B cell (primary cell): ENCODE data around the gene LIF. TPM values are rescaled to one million over a fixed set of nuclear protein-coding genes. Genes with fewer than 3 reads are reported as not detected.

Experiments
- ATAC-seq: fragments of 200-7000 bp; cut with Tn5 transposase; one replicate; pipeline ENCODE4 v1.10.0; 2021; ENCODE audit warnings: low read depth, mild to moderate bottlenecking, moderate number of reproducible peaks, moderate library complexity
- CTCF ChIA-PET: fragments of 350-600 bp; sonication (Branson Sonifier 250); formaldehyde crosslinking; loops from one replicate; lab custom pipeline; 2021; ENCODE audit warnings: antibody characterized with exemption, inconsistent platforms; lab: Charles Lee
- POLR2A ChIA-PET: fragments of 350-600 bp; sonication (Branson Sonifier 250); formaldehyde crosslinking; loops from one replicate; lab custom pipeline; 2021; ENCODE audit warnings: antibody characterized with exemption; lab: Charles Lee
- DNase-seq: peaks from one replicate; pipeline ENCODE4 v3.0.0; 2013
- H2AFZ ChIP-seq: 2 replicates; pipeline ENCODE4 v1.6.1; 2012; ENCODE audit warnings: mild to moderate bottlenecking, low read depth, low read length; ENCODE audit not compliant: insufficient read depth, poor library complexity, severe bottlenecking
- H3K27ac ChIP-seq, 2 donors: 1 replicate in 1 of 2; 2 replicates in 1 of 2; pipeline ENCODE4 v1.5.1; 2012 to 2013; ENCODE audit warnings: low read length in 2 of 2, mild to moderate bottlenecking in 2 of 2, moderate library complexity in 1 of 2
- H3K27me3 ChIP-seq, 4 experiments: fragments of 200-600 bp in 1 of 4; sonication (generic) in 1 of 4; replicated peaks in 1 of 4; 1 replicate in 2 of 4; 2 replicates in 2 of 4; pipeline versions ENCODE4 v1.6.1 to v1.7.0; 2013 to 2016; ENCODE audit warnings: low read length in 3 of 4, mild to moderate bottlenecking in 2 of 4, mixed read lengths in 1 of 4, moderate library complexity in 1 of 4; ENCODE audit not compliant: insufficient read depth in 4 of 4, control insufficient read depth in 3 of 4; ENCODE audit errors: control extremely low read depth in 1 of 4
- H3K36me3 ChIP-seq, 2 experiments: replicated peaks in 1 of 2; 1 replicate in 1 of 2; 2 replicates in 1 of 2; pipeline versions ENCODE4 v1.6.1 to v1.7.1; 2013; ENCODE audit warnings: low read length in 1 of 2; ENCODE audit not compliant: insufficient read depth in 2 of 2, control insufficient read depth in 1 of 2; ENCODE audit errors: control extremely low read depth in 1 of 2, extremely low read depth in 1 of 2
- H3K4me1 ChIP-seq, 2 donors: fragments of 200-600 bp in 1 of 2; sonication (generic) in 1 of 2; 1 replicate in 1 of 2; 2 replicates in 1 of 2; pipeline versions ENCODE4 v1.5.1 to v1.6.1; 2013 to 2017; ENCODE audit warnings: low read length in 2 of 2; ENCODE audit not compliant: control insufficient read depth in 2 of 2, insufficient read depth in 2 of 2
- H3K4me2 ChIP-seq: replicated peaks from 2 replicates; pipeline ENCODE3; 2012; ENCODE audit warnings: mild to moderate bottlenecking, low read depth, low read length; ENCODE audit not compliant: poor library complexity, severe bottlenecking
- H3K4me3 ChIP-seq, 5 experiments: fragments of 200-600 bp in 1 of 5; sonication (generic) in 1 of 5; 1 replicate in 3 of 5; 2 replicates in 2 of 5; pipeline versions ENCODE4 v1.5.1 to v1.7.0; 2011 to 2016; ENCODE audit warnings: low read length in 4 of 5, mild to moderate bottlenecking in 4 of 5, low read depth in 2 of 5, control low read depth in 1 of 5, moderate library complexity in 1 of 5; ENCODE audit not compliant: insufficient read depth in 1 of 5; ENCODE audit errors: control extremely low read depth in 1 of 5, extremely low read depth in 1 of 5
- H3K79me2 ChIP-seq: fragments of 200-600 bp; sonication (generic); one replicate; pipeline ENCODE4 v1.6.0; 2016; ENCODE audit warnings: low read length; ENCODE audit not compliant: control insufficient read depth, insufficient read depth
- H3K9ac ChIP-seq: fragments of 200-600 bp; sonication (generic); 2 replicates; pipeline ENCODE4 v1.6.1; 2017; ENCODE audit warnings: mild to moderate bottlenecking, low read length, moderate library complexity
- H3K9me3 ChIP-seq, 3 donors: one replicate each; pipeline versions ENCODE4 v1.6.1 to v1.7.1; 2013; ENCODE audit warnings: low read length in 2 of 3; ENCODE audit not compliant: control insufficient read depth in 2 of 3, insufficient read depth in 1 of 3; ENCODE audit errors: control extremely low read depth in 1 of 3
- H4K20me1 ChIP-seq: 2 replicates; pipeline ENCODE4 v1.6.0; 2012; ENCODE audit warnings: mild to moderate bottlenecking, low read length; ENCODE audit not compliant: insufficient read depth, control insufficient read depth, poor library complexity, severe bottlenecking
- H3K27ac Mint-ChIP-seq: one replicate; pipeline ENCODE4 v1.8.0; 2021; ENCODE audit warnings: mixed read lengths
- H3K27me3 Mint-ChIP-seq: one replicate; pipeline ENCODE4 v1.8.0; 2021; ENCODE audit warnings: mixed read lengths
- H3K4me1 Mint-ChIP-seq: one replicate; pipeline ENCODE4 v1.8.0; 2021; ENCODE audit warnings: mixed read lengths
- H3K4me3 Mint-ChIP-seq: one replicate; pipeline ENCODE4 v1.8.0; 2021; ENCODE audit warnings: mixed read lengths
- H3K9me3 Mint-ChIP-seq: one replicate; pipeline ENCODE4 v1.8.0; 2022; ENCODE audit warnings: mixed read lengths; ENCODE audit not compliant: insufficient read depth
- CTCF ChIP-seq: fragments of 200-600 bp; IDR thresholded peaks from one replicate; pipeline ENCODE4 v1.8.0; 2022; ENCODE audit warnings: antibody characterized with exemption, mild to moderate bottlenecking
- EZH2 ChIP-seq: IDR thresholded peaks from 2 replicates; pipeline ENCODE4 v1.6.1; 2012; ENCODE audit warnings: borderline replicate concordance, low read depth, mild to moderate bottlenecking, moderate library complexity, low read length; ENCODE audit not compliant: insufficient read depth, poor library complexity, severe bottlenecking
- WGBS: methylation state at CpG from one replicate; pipeline ENCODE4 v1.1.5; 2013; ENCODE audit warnings: missing lambda C conversion rate; ENCODE audit not compliant: insufficient coverage; 5-methylcytosine and 5-hydroxymethylcytosine counted together
- intact Hi-C: fragments of 100-400 bp; cut with micrococcal nuclease; formaldehyde crosslinking; loops from one replicate; pipeline ENCODE4 v1.10.0; 2022
- polyA plus RNA-seq: library from polyadenylated mRNA; depleted of rRNA; stranded (reverse); fragments of >200 nt; gene quantifications from 2 replicates; pipeline ENCODE4 v1.2.3, GENCODE V29; 2012
- total RNA-seq, 2 donors: library from RNA; stranded (reverse); fragments of 120-200 nt in 1 of 2; gene quantifications; 1 replicate in 1 of 2; 2 replicates in 1 of 2; pipeline versions ENCODE4 v1.2.3 to v1.2.4, GENCODE V29; 2013 to 2022

LIF gene
- total and polyA plus RNA-seq, 2 donors (not counting 1 experiment from before 2014, with no cell fraction given): 0.47 TPM; not detected in 1

GRCh38 chr22:30233582-30233981 is 13.0 kb downstream of the LIF start:
- TF ChIP-seq EZH2 (no peak), CTCF (no peak)
- Histone ChIP-seq H3K4me1 (no peaks in the 10 kb centered on the region), H3K4me2 (no peak overlapping the region), H4K20me1 (no peaks in the 10 kb centered on the region), H3K9ac (no peak overlapping the region), H3K36me3 (no peaks in the 10 kb centered on the region), H3K27me3 (peaks cover 0 to 4% (median 0%) of the 10 kb centered on the region in 4 experiments), H3K27ac (no peak overlapping the region), H3K79me2 (no peaks in the 10 kb centered on the region), H3K4me3 (no peak overlapping the region), H2AFZ (no peak overlapping the region), H3K9me3 (no peaks in the 10 kb centered on the region)
- intact Hi-C loops: no loop called here
- Mint-ChIP-seq H3K4me1 (no peaks in the 10 kb centered on the region), H3K27ac (no peak overlapping the region), H3K4me3 (no peak overlapping the region), H3K9me3 (no peaks in the 10 kb centered on the region), H3K27me3 (peaks cover 4% of the 10 kb centered on the region)
- WGBS: 99% methylated on average over 6 of the region's 6 CpGs
- no peak for DNase-seq
- ATAC-seq: no peak
- ChIA-PET CTCF (interaction anchor here (0.6 kb wide), 1 partner anchor 54 kb away, joined by 3 read pairs; no protein-coding TSS in a partner anchor), POLR2A (no interaction called here)

GRCh38 chr22:30232716-30233218 is 13.8 kb downstream of the LIF start:
- no peaks in the 10 kb centered on the region for H3K4me1 Mint-ChIP-seq
- H3K9ac ChIP-seq: no peak overlapping the region
- H3K27me3 ChIP-seq: peaks cover 0 to 4% (median 0%) of the 10 kb centered on the region in 4 experiments
- no peaks in the 10 kb centered on the region for H3K9me3 Mint-ChIP-seq
- H3K4me2 ChIP-seq: no peak overlapping the region
- no peaks in the 10 kb centered on the region for H3K79me2 ChIP-seq
- H4K20me1 ChIP-seq: no peaks in the 10 kb centered on the region
- no peaks in the 10 kb centered on the region for H3K4me1 ChIP-seq
- DNase-seq (no peak), ATAC-seq (no peak)
- no peak overlapping the region for H3K27ac Mint-ChIP-seq
- H3K4me3 Mint-ChIP-seq: no peak overlapping the region
- TF ChIP-seq EZH2: no peak
- TF ChIP-seq CTCF: no peak
- intact Hi-C loops: no loop called here
- H2AFZ ChIP-seq: no peak overlapping the region
- CTCF ChIA-PET: no interaction called here
- no peaks in the 10 kb centered on the region for H3K36me3 ChIP-seq
- no peak overlapping the region for H3K27ac ChIP-seq
- 73% methylated on average over 12 of the region's 17 CpGs for WGBS
- peaks cover 4% of the 10 kb centered on the region for H3K27me3 Mint-ChIP-seq
- POLR2A ChIA-PET: no interaction called here
- no peaks in the 10 kb centered on the region for H3K9me3 ChIP-seq
- H3K4me3 ChIP-seq: no peak overlapping the region
